Hematopoietic multipotent progenitor cell treated with erythropoietin and hydrocortisone succinate and interleukin-3 and kit ligand, for 4 days (in vitro differentiated cells): ENCODE results near the gene OSBPL7.
"Not testable (repeated sequence)": the region's sequence is repeated elsewhere in the genome, so short reads cannot be mapped to it uniquely, and the experiment has no call there.

Source experiments
- DNase-seq: peaks from one replicate; pipeline ENCODE4 v3.0.0-alpha.2; 2015

Gene OSBPL7

DNA sequence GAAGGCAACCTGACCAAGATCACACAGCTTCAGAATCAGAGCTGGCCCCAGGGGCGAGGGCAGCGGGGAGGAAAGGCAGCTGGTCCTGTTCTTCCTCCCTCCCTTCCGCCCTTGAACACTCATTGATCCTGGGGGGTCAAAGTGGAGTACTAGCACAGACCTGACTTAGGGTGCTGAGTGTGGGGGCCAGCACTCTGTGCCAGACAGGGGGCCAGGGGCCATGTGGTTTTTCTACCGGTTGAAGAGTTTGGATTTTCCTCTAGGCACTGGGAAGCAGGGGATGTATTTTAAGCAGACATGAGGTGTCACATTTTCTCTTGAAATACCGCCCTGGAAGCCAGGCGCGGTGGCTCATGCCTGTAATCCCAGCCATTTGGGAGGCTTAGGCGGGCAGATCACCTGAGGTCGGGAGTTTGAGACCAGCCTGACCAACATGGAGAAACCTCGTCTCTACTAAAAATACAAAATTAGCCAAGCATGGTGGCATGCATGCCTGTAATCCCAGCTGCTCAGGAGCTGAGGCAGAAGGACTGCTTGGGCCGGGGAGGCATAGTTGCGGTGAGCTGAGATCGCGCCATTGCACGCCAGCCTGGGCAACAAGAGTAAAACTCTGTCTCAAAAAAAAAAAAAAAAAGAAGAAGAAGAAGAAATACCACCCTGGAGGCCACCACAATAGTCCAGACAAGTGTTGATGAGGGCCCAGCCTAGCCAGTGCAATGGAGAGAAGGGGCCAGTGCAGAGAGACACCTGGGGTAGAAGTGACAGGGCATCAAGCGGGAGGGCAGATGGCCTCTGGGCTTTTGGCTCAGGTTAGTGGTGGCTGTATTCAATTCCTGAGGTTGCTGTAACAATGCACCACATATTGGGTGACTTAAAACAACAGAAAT is 15.3 kb downstream of the OSBPL7 start:
- DNase-seq: no peak

DNA sequence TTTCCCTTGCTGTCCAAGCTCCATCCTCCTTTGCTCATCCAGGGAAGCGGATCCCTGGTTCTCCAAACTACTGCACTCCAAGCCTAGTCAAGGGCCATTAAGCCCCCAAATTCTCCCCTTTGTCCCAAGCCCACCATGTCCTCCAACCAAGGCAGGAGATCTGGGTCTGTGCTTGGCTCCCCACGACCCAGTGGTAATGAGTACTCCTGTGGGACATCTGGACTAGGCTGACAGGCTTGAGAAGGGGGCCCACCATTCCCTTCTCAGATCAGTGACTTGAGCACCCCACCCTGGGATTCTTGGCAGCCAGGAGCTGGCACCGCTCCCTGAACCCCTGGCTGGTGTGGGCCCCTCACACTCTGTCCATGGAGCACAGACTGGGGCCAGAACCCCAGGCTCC is 17.1 kb downstream of the OSBPL7 start:
- no peak for DNase-seq

DNA sequence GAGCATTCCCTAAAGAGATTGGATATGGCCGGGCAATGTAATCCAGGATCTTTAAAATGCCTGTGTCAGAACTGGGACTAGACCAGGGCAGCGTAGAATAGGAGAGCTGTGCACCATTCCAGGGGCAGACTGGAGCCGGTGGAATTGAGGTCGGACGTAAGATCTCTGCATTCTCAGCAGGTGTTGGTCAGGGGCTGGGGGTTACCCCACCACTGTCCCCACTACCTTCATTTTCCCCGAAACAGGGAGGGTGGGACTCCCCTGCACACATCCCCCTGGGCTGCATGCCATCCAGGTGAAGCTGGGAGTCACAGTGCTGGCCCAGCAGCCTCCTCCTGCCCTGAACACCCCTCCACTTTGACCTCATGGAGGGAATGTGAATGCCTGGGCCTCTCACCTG is 17.8 kb downstream of the OSBPL7 start:
- DNase-seq: no peak

DNA sequence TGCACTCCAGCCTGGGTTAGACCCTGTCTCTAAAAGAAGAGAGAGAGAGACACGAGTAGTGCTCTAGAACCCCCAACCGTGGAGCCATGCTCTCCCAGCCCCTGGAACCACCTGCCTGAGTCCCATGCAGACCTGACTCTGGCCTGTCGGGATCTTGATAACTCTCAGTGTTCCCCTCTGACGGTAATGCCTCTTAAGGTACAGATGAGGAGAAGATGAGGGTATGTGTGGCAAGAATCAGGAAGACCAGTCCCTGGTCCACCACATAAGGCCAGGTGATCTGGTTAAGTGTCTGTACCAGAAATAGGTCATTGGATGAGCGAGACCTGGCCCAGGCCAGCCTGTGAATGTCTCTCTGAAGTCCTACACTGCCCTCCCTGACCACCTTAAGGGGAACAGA is 18.4 kb downstream of the OSBPL7 start:
- DNase-seq: no peak

DNA sequence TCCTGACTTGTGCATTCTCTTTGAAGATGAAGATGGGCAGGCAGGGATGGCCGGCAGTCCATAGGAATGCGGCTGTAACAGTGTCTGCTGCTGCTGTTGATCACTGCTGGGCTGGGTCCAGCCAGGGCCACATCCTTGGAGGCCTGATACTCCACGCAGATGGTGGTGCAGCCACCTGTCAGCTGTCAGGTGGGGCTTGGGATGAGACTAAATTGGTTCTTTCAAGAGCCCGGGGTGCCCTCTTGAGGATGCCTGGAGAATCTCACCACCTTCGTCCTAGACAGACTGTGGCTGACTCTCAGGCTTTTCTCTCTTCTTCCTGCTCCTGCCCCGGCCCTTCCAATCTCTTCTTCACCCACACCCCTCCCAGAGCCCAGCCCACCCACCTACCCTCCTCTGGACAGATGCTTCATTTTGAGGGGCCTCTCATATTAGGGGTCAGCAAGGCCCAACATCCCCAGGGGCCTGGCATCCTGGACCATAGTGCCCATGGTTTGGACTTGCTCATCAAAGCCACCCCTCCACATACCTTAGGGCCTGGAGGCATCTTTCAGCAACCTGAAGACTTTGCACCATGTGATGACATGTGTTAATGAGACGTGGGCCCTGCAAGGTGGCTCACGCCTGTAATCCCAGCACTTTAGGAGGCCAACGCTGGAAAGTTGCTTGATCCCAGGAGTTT is 19.1 kb downstream of the OSBPL7 start:
- DNase-seq: peak; percentile 71

DNA sequence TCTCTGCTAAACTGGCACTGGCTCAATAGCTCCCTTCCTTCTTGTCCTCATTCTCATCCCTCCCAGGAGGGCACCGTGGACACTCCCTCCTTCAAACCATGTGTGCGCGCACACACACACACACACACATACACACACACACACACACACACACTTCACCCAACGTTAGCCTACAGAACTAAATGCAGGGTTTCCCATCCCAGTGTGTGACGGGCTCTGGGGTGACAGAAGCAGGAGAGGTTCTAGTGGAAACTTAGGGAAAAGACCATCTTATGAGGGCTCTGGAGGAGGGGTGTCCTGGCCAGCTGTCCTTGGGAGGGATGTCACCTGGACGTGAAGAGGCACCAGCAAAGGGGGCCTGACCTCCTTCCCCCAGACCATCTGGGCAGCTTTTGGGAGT is 19.7 kb downstream of the OSBPL7 start:
- no peak for DNase-seq

DNA sequence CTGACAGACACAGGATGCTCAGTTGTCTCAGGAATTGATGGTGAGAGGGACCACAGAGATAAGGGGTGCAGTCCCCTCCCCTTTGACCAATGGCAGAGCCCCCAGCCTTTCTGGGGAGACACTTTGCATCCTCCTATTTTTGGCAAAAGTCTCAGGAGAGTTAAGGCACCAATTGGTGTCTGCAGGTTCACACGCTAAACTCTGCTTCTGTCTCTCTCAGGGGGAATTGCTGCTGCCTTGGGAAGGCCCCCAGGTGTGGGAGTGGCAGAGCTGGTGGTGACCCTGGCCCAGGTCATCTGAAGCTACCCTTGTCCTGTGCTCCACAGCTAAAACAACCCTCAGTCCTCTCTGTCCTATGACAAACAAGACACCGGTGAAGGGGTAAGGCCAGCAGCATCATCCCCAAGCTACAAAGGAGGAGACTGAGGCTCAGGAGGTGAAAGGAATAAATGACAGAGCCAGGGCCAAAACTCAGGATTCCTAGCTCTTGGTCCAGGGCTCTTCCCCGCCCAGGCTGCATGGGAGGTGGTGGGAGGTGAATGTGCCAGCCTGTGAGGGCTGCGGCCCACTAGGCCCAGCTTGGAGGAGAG is 20.3 kb downstream of the OSBPL7 start:
- DNase-seq: no peak

DNA sequence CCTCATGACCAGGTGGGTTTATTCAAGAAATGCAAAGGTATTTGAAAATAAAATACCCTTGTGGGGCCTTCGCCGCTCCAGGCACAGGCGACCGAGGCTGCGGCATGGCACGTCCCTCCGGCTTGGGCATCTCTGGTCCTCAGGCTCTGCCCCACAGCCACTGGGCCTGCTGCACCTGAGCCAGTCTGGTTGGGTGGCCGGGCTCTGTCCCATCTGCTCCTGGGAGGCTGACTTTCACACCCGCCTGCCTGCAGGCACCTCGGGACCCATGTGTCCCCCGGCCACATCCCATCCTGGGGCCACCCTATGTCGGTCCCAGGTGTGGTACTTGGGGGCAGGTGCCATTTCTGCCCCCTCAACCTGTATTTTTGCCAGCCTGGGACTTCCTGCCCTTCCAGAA is 20.9 kb downstream of the OSBPL7 start:
- no peak for DNase-seq

DNA sequence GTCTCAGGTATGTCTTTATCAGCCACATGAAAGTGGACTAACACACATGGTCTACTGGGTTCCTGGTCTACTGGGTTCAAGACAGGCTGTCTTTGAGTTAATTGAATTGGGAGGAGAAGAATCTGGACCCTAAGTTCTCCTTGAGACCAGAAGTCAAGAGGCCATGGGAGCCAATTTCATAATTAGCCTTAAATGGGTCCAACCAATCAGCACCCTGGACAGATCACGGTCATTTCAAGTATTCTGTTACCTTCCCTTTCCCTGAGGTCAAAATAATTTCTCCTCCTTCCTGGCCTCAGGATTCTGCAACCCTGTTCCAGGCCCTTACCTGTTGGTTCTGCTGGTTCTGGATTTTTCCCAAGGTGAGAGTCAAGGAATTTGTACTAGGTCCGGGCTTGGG is 23.8 kb downstream of the OSBPL7 start:
- peak; percentile 55 for DNase-seq

DNA sequence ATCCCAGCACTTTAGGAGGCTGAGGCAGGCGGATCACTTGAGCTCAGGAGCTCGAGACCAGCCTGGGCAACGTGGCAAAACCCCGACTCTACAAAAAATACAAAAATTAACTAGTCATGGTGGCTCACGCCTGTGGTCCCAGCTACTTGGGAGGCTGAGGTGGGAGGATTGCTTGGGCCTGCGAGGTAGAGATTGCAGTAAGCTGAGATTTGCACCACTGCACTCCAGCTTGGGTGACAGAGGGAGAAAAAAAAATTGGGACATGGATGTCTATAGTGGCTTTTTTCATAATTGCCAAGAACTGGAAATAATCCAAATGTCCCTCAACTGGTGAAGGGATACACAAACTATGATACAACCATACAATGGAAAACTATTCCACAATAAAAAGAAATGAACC is 28.6 kb downstream of the OSBPL7 start:
- DNase-seq: no peak

DNA sequence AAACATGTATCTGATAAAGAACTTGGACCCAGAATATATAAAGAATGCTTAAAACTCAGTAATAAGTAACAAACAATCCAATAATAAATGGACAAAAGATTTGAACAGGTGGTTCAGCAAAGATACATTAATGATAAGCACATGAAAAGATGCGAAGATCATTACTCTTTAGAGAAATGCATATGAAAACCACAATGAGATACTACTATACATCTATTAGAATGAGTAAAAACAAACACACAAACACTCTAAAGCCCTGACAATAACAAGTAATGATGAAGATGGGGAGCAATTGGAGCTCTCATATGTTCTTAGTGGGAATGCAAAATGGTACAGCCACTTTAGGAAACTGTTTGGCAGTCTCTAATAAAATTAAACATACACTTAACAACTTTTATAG is 29.1 kb downstream of the OSBPL7 start:
- no peak for DNase-seq

DNA sequence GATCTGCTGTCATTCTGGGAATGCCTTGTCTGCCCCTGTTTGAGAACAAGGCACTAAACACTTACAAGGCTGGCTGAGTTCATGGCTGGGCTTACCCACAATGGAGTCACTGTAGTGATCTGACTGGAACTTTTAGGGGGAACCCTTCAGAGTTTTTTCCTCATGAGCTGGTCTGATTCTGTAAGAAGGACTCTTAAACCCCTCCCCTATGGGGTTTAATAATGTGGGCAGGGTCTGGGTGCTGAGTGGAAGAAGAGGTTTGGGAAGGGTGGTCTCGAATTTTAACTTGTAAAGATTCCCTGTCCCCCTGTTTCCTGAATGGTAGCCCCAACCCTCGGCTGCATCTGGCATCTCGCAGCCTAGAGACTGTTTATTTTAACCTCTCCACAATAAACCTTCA is 30.6 kb downstream of the OSBPL7 start:
- DNase-seq: no peak

DNA sequence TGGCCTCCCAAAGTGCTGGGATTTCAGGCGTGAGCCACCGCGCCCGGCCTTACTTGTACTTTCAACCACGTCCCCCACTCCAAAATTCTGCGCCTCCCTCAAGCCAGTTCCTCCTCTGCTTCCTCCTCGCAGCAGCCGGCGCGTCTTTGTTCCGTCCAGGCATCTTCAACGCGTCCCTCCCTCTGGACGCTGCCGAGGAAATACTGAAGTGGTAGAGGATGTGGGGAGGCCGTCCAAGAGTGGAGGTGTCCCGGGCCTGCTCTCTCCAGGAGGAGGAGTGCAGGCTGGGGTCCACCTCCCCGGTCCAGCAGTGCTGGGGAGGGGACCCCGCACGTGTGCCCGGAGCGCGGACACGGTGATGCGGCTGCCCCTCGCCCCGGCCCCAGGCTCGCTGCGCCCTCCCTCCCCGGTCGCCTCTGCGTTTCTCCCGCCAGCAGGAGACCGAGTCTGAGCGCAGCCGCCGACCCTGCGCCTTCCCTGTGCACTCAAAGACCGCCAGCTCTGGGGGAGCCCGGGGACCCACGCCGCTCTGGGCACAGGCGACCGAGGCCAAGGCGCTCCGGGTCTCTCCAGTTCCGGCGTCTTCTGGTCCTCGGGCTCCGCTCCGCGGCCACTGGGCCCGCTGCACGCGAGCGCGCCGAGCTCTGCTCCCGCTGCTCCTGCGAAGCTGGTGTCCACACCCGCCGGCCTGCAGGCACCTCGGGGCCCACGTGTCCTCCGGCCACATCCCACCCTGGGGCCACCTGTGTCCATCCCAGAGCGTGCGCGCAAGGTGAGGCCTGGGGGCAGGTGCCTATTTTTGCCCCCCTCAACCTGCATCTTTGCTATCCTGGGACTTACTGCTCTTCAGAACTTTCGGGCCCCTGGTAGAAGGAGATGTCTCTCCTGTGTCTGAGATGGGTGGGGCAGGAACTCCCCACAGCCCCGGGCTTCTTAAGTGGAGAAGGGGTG is 31.7 kb downstream of the OSBPL7 start:
- peak; percentile 64 for DNase-seq

DNA sequence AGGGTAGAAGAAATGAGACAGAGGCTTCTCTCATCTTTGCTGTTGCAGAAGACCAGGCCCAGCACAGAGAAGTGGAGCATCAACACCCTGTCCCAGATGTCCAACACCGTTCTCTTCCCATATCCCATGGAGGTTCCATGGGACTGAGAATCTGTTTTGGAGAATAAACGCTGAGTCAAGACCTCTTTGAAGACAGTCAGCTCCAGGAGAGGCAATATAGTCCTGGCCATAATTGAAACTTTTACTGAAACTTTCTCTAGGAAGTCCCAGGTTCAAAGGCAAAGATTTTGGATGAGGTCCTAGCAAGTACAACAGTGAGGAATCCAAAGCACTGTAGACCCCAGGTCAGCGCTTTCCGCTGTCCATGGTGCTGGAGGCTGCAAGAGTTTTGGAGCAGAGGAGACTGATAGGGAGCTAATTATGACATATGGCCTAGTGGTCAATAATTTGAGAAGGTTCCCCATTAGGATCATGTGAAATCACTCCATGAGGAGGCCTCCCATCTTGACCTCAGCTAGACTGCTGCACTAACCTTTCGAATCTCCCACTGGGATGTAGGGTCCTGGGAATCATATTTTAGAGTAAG is 36.0 kb downstream of the OSBPL7 start:
- peak; percentile 74 for DNase-seq

DNA sequence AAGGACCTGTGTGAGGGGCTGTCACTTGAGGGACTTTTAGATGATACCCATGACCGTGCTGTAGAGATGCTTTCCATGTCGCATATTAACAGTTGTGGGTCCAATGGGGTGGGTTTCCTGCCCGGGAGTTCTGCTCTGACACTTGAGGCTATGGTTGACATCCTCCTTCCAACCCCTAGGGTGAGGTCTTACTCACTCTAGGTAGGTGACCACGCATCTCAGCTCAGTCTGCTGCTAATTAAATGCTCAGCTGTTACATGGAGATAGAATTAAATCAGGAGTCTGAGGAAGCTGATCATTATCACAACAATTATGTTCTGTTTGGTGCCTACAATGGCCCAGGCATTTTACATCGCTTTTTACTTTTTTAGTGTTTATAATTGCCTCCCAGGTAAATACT is 40.2 kb downstream of the OSBPL7 start:
- no peak for DNase-seq

DNA sequence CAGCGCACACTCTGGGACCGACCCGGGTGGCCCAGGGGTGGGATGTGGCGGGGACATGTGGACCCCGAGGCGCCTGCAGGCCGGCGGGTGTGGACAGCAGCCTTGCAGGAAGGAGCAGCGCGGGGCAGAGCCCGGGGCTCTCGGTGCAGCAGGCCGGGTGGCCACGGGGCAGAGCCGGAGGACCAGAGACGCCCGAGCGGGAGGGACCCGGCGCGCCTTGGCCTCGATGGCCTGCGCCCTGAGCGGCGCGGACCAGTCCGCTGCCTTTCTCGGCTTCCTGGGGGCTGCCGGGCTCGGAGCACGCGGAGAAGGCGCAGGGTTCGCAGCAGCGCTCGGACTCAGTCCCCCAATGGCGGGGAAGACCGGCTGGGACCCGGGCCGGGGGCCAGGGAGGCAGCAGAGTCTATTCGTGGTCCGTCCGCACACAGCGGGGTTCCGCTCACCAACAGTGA is 43.4 kb downstream of the OSBPL7 start:
- DNase-seq: no peak

DNA sequence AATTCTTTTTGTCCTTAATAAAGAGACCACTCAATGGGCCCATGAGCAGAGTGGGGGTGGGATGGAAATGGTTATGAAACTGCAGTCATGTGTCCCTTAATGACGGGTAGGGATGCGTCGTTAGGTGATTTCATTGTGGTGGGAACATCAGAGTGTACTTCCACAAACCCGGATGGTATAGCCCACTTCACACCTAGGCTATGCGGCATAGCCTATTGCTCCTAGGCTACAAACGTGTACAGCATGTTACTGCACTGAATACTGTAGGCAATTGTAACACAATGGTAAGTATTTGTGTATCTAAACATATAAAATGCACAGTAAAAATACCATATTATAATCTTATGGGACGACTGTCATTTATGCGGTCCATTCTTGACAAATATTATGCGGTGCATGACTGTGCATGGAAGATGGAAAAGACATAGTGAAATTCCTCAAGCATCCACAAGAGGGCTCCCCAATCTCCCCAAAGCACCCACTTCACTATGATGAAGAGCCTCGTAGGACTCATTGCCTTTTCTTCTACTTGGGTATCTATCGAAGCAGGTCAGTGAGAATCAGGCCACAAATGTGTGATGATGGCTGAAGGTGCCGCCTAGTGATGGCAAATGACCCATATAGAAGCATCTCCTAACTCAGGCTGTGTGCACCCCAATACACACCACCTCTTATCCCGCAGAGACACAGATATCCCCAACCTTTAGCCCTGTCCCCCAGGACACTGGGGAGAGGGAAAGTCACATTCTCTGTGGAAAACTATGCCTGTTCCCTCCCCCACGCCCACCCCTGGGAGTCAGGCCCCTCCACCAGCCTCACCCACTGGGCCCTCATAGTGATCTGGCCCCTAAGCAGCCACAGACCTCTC is 45.0 kb downstream of the OSBPL7 start:
- peak; percentile 77 for DNase-seq

DNA sequence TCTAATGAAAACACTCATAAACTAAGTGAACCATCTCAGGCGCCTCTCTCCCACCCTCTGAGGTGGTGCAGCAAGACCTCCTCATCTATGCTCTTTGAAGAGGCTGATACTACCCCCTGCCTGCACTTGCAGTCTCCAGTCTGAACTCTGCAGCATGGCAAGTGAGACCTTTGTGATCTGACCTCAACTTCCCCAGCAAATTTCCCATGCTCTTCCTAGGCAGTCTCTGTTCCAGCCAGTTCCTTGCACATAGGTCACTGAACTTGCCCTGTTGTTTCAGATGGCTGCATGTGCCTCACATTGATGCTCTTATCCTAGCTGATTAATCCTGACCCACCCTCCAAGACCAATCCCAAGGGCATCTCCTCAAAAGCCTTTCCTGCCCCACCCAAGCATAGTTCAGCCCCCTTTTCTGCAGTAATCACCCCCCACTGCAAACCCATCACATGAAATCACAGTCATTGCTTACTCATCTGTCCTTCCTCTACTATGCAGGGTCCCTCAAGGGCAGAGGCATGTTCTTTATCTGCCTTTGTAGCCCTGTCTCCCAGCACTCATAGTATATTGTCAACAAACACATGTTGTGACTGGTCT is 46.5 kb downstream of the OSBPL7 start:
- no peak for DNase-seq

DNA sequence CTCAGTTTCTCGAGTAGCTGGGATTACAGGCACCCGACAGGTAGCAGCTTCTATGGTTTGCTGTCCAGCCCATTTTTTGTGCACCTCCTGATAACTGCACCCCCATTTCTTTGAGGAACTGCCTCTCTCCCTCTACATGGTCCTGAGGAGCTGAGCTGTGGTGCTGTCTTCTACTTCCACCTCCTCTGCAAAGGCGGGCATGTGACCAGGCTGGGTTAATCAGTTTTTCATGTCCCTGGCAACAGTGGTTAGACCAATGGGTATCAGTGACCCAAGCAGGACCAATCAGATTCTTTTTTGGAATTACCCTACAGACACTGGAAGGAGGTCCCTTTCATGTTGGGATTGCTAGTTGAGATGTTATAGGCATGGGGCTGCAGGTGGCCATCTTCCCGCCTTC is 47.3 kb downstream of the OSBPL7 start:
- no peak for DNase-seq

DNA sequence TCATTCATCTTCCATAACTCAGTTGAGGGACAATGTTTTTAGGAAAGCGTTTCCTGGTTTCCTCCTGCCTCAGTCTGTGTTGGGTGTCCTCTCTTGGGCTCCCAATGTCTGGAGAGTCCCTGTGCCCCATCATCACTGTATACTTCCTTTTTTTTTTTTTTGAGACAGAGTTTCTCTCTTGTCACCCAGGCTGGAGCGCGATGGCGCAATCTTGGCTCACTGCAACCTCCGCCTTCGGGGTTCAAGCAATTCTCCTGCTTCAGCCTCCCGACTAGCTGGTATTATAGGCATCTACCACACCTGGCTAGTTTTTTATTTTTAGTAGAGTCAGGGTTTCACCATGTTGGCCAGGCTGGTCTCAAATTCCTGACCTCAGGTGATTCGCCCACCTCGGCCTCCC is 47.9 kb downstream of the OSBPL7 start:
- DNase-seq: not testable (repeated sequence)
